Activated T-helper 2 cell treated with anti-CD3 and anti-CD28 coated beads, Interferon-gamma antibody, Interleukin-2, Interleukin-4, amounts not matched to agents 10 μg/mL and 5 μg/mL and 100 μg/mL, durations not matched to agents 14 hours and 24 hours and 36 hours (primary cell): ENCODE data around the gene ERBB4. TPM values are rescaled to one million over a fixed set of nuclear protein-coding genes. Genes with fewer than 3 reads are reported as not detected.

Source experiments
- DNase-seq: peaks from one replicate; pipeline ENCODE4 v3.0.0; 2021; ENCODE audit warnings: low spot score
- H3K27ac Mint-ChIP-seq: one replicate; pipeline ENCODE4 v1.8.0; 2021; ENCODE audit warnings: mixed read lengths
- H3K27me3 Mint-ChIP-seq: one replicate; pipeline ENCODE4 v1.8.0; 2021; ENCODE audit warnings: low read depth, mixed read lengths
- H3K36me3 Mint-ChIP-seq: one replicate; pipeline ENCODE4 v1.8.0; 2021; ENCODE audit warnings: low read depth, mixed read lengths
- H3K4me1 Mint-ChIP-seq: one replicate; pipeline ENCODE4 v1.8.0; 2021; ENCODE audit warnings: low read depth, mixed read lengths
- H3K4me3 Mint-ChIP-seq: one replicate; pipeline ENCODE4 v1.8.0; 2021; ENCODE audit warnings: low read depth, mild to moderate bottlenecking, moderate library complexity, mixed read lengths
- H3K9me3 Mint-ChIP-seq: one replicate; pipeline ENCODE4 v1.8.0; 2021; ENCODE audit warnings: mixed read lengths
- intact Hi-C: fragments of 100-400 bp; cut with micrococcal nuclease; formaldehyde crosslinking; loops from one replicate; pipeline ENCODE4 v1.15.1; 2023
- total RNA-seq: library from RNA; stranded (reverse); gene quantifications from 2 replicates; pipeline ENCODE4 v1.2.3, GENCODE V29; 2022

The ERBB4 gene
- total RNA-seq, 1 donor from 2014 or later = not detected

DNA sequence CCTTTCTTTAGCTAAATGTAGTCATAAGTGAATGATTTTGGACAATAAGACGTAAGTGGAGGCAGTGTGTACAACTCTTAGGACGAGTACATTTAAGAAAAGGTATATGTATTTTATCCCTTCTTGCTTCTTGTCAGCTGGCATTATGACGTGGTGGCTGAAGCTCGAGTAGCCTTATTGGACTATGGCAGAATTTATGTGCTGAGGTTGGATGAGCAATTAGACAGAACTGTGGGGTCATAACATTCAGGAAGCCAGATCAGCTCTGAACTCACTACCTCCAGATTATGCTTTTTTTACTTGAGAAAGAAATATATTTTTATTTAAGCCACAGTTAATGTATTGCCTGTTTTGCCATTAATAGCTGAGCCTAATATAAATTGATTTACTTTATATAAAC, 661.5 kb downstream of the ERBB4 start:
- Mint-ChIP-seq H3K36me3 (no peaks in the 10 kb centered on the region), H3K9me3 (no peaks in the 10 kb centered on the region), H3K4me1 (no peaks in the 10 kb centered on the region), H3K4me3 (no peak overlapping the region), H3K27me3 (no peaks in the 10 kb centered on the region), H3K27ac (no peak overlapping the region)
- no peak for DNase-seq
- intact Hi-C loops = no loop called here

- Mint-ChIP-seq H3K27ac (no peak overlapping the region), H3K27me3 (no peaks in the 10 kb centered on the region), H3K9me3 (no peaks in the 10 kb centered on the region), H3K4me3 (no peak overlapping the region), H3K4me1 (no peaks in the 10 kb centered on the region), H3K36me3 (no peaks in the 10 kb centered on the region)
- DNase-seq = no peak
- intact Hi-C loops = no loop called here
Observed at GRCh38 chr2:211875488-211875887, 663.1 kb downstream of the ERBB4 start.

- no peaks in the 10 kb centered on the region for H3K9me3 Mint-ChIP-seq
- H3K4me3 Mint-ChIP-seq = no peak overlapping the region
- no peaks in the 10 kb centered on the region for H3K36me3 Mint-ChIP-seq
- intact Hi-C loops = no loop called here
- H3K27me3 Mint-ChIP-seq = no peaks in the 10 kb centered on the region
- H3K4me1 Mint-ChIP-seq = no peaks in the 10 kb centered on the region
- no peak for DNase-seq
- H3K27ac Mint-ChIP-seq = no peak overlapping the region
Observed at GRCh38 chr2:211868996-211869533, 669.5 kb downstream of the ERBB4 start.

- Mint-ChIP-seq H3K4me1 (no peaks in the 10 kb centered on the region), H3K27me3 (no peaks in the 10 kb centered on the region), H3K36me3 (no peaks in the 10 kb centered on the region), H3K27ac (no peak overlapping the region), H3K9me3 (no peaks in the 10 kb centered on the region), H3K4me3 (no peak overlapping the region)
- intact Hi-C loops = no loop called here
- no peak for DNase-seq
Observed at GRCh38 chr2:211867845-211868451, 670.7 kb downstream of the ERBB4 start.

- DNase-seq = no peak
- intact Hi-C loops = no loop called here
- Mint-ChIP-seq H3K9me3 (no peaks in the 10 kb centered on the region), H3K27ac (no peak overlapping the region), H3K36me3 (no peaks in the 10 kb centered on the region), H3K4me1 (no peaks in the 10 kb centered on the region), H3K4me3 (no peak overlapping the region), H3K27me3 (no peaks in the 10 kb centered on the region)
Observed at GRCh38 chr2:211864328-211864727, 674.3 kb downstream of the ERBB4 start.

- no peaks in the 10 kb centered on the region for H3K4me1 Mint-ChIP-seq
- intact Hi-C loops = no loop called here
- no peak overlapping the region for H3K4me3 Mint-ChIP-seq
- no peaks in the 10 kb centered on the region for H3K36me3 Mint-ChIP-seq
- no peak for DNase-seq
- no peaks in the 10 kb centered on the region for H3K27me3 Mint-ChIP-seq
- H3K9me3 Mint-ChIP-seq = no peaks in the 10 kb centered on the region
- no peak overlapping the region for H3K27ac Mint-ChIP-seq
Observed at GRCh38 chr2:211860224-211860623, 678.4 kb downstream of the ERBB4 start.

GRCh38 chr2:211854832-211855231, 683.8 kb downstream of the ERBB4 start:
- intact Hi-C loops = no loop called here

GRCh38 chr2:211846714-211847113, 691.9 kb downstream of the ERBB4 start:
- no peak overlapping the region for H3K27ac Mint-ChIP-seq
- H3K4me1 Mint-ChIP-seq = no peaks in the 10 kb centered on the region
- H3K9me3 Mint-ChIP-seq = no peaks in the 10 kb centered on the region
- no peak overlapping the region for H3K4me3 Mint-ChIP-seq
- H3K36me3 Mint-ChIP-seq = no peaks in the 10 kb centered on the region
- DNase-seq = no peak
- H3K27me3 Mint-ChIP-seq = no peaks in the 10 kb centered on the region
- intact Hi-C loops = no loop called here

More at GRCh38 chr2:211854832-211855231, 683.8 kb downstream of the ERBB4 start:
- H3K36me3 Mint-ChIP-seq = no peaks in the 10 kb centered on the region
- H3K4me3 Mint-ChIP-seq = no peak overlapping the region
- no peaks in the 10 kb centered on the region for H3K4me1 Mint-ChIP-seq
- H3K27ac Mint-ChIP-seq = no peak overlapping the region
- DNase-seq = no peak
- no peaks in the 10 kb centered on the region for H3K9me3 Mint-ChIP-seq
- H3K27me3 Mint-ChIP-seq = no peaks in the 10 kb centered on the region

DNA sequence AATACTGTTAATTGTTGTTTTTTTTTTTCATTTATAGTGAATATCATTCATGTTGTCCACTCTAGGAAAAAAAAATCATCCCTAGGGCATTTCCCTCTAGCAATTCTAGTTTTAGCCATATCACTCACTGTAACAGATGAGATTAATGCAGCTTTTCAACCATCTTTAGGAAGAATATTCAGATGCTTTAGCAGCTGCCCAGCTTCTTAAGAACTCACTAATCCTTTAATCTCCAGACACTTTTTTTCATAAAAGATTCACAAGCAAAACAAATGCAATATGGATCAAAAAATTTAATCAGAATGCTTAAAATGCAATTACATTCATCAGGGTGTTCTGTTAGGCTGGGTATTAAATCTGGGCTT, 692.6 kb downstream of the ERBB4 start:
- H3K4me3 Mint-ChIP-seq = no peak overlapping the region
- H3K9me3 Mint-ChIP-seq = no peaks in the 10 kb centered on the region
- H3K4me1 Mint-ChIP-seq = no peaks in the 10 kb centered on the region
- no peak overlapping the region for H3K27ac Mint-ChIP-seq
- H3K36me3 Mint-ChIP-seq = no peaks in the 10 kb centered on the region
- DNase-seq = no peak
- no peaks in the 10 kb centered on the region for H3K27me3 Mint-ChIP-seq
- intact Hi-C loops = no loop called here

GRCh38 chr2:211845338-211846035, 693.1 kb downstream of the ERBB4 start:
- no peaks in the 10 kb centered on the region for H3K36me3 Mint-ChIP-seq
- intact Hi-C loops = no loop called here
- H3K9me3 Mint-ChIP-seq = no peaks in the 10 kb centered on the region
- H3K4me3 Mint-ChIP-seq = no peak overlapping the region
- no peak for DNase-seq
- no peaks in the 10 kb centered on the region for H3K4me1 Mint-ChIP-seq
- H3K27me3 Mint-ChIP-seq = no peaks in the 10 kb centered on the region
- no peak overlapping the region for H3K27ac Mint-ChIP-seq

- Mint-ChIP-seq H3K9me3 (no peaks in the 10 kb centered on the region), H3K4me1 (no peaks in the 10 kb centered on the region), H3K4me3 (no peak overlapping the region), H3K36me3 (no peaks in the 10 kb centered on the region), H3K27me3 (no peaks in the 10 kb centered on the region), H3K27ac (no peak overlapping the region)
- intact Hi-C loops = no loop called here
- no peak for DNase-seq
Observed at GRCh38 chr2:211837706-211838105, 700.9 kb downstream of the ERBB4 start.

DNA sequence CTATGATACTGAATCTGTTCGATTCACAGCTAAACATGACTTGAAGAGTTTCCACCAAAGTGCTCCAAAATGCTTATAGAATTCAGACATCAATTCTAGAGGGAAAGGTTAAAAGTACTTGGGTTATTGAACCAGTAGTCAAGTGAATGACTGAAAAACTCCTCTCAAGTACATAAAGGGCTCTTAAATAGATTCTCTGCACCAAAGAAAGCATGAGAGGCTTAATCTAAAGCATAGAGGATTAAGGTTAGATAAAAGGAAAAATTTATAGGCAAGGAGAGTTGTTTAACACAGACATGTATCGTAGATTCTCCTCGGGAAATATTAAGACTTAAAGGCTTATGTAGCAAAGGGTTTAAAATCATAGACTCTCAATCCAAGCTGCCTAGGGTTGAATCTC, 701.4 kb downstream of the ERBB4 start:
- Mint-ChIP-seq H3K36me3 (no peaks in the 10 kb centered on the region), H3K4me1 (no peaks in the 10 kb centered on the region), H3K27me3 (no peaks in the 10 kb centered on the region), H3K9me3 (no peaks in the 10 kb centered on the region), H3K27ac (no peak overlapping the region), H3K4me3 (no peak overlapping the region)
- DNase-seq = no peak
- intact Hi-C loops = no loop called here

GRCh38 chr2:211836409-211836808, 702.2 kb downstream of the ERBB4 start:
- Mint-ChIP-seq H3K4me3 (no peak overlapping the region), H3K36me3 (no peaks in the 10 kb centered on the region), H3K27ac (no peak overlapping the region), H3K4me1 (no peaks in the 10 kb centered on the region), H3K9me3 (no peaks in the 10 kb centered on the region), H3K27me3 (no peaks in the 10 kb centered on the region)
- intact Hi-C loops = no loop called here
- no peak for DNase-seq
